HEK293T (cell line): ENCODE measurements around the gene CCDC102A.

ENCODE experiments used
- ARNT ChIP-seq: fragments of 450-650 bp; IDR thresholded peaks from 2 replicates; pipeline ENCODE4 v1.6.1; 2017; ENCODE audit warnings: mild to moderate bottlenecking
- BHLHE40 ChIP-seq: fragments of 450-650 bp; IDR thresholded peaks from 2 replicates; pipeline ENCODE4 v1.6.1; 2016; ENCODE audit warnings: mild to moderate bottlenecking, moderate library complexity, borderline replicate concordance
- HDGF ChIP-seq: fragments of 450-650 bp; IDR thresholded peaks from 2 replicates; pipeline ENCODE4 v1.6.1; 2017; ENCODE audit warnings: antibody characterized with exemption, borderline replicate concordance
- L3MBTL2 ChIP-seq: fragments of 450-650 bp; conservative IDR thresholded peaks from 2 replicates; pipeline ENCODE4 v1.6.1; 2016; ENCODE audit warnings: mild to moderate bottlenecking
- LEF1 ChIP-seq: fragments of 450-650 bp; IDR thresholded peaks from 2 replicates; pipeline ENCODE4 v1.6.1; 2017; ENCODE audit warnings: mild to moderate bottlenecking, borderline replicate concordance
- NFRKB ChIP-seq: fragments of 450-650 bp; IDR thresholded peaks from 2 replicates; pipeline ENCODE4 v1.6.1; 2016; ENCODE audit warnings: mild to moderate bottlenecking, moderate library complexity
- SP1 ChIP-seq: fragments of 450-650 bp; IDR thresholded peaks from 2 replicates; pipeline ENCODE4 v1.6.1; 2017
- TARDBP ChIP-seq: fragments of 450-650 bp; IDR thresholded peaks from 2 replicates; pipeline ENCODE4 v1.6.1; 2016

GRCh38 chr16:57556941-57557541 is 20.7 kb upstream of the CCDC102A start:
- TF ChIP-seq BHLHE40 (no peak), LEF1 (no peak), SP1 (no peak), L3MBTL2 (no peak), ARNT (no peak), TARDBP (no peak), NFRKB (no peak), HDGF (no peak)
